Amygdala (tissue), 56 donors: Measurements from ENCODE around the gene SLC9A7.

Source experiments
- DNase-seq, 56 donors: peaks; one replicate each; lab custom pipeline; 2025; lab: John Stamatoyannopoulos, UW

Gene SLC9A7

GRCh38 chrX:46662188-46662958, 96.5 kb downstream of the SLC9A7 start:
- no peak for DNase-seq

DNA sequence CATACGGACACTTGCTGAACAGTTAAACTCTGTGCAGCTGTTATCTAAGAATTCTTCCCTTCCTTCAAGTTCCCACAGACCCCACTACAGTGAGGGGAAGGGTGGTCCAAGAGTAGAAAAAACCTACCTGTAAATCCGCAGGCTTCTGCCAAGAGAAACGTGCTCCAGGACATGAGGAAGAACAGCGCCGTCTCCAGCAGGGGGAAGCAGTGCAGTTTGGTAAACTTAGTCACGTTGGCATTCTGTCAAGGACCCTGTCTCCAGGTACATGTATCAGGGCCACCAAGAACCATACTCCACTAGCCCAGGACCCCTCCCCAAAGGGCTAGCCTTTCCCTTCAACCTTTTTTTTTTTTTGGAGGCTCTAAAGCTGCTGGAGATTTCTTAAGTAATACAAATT, 105.4 kb downstream of the SLC9A7 start:
- peak in 1 of 56 donors; percentile 0 for DNase-seq

DNA sequence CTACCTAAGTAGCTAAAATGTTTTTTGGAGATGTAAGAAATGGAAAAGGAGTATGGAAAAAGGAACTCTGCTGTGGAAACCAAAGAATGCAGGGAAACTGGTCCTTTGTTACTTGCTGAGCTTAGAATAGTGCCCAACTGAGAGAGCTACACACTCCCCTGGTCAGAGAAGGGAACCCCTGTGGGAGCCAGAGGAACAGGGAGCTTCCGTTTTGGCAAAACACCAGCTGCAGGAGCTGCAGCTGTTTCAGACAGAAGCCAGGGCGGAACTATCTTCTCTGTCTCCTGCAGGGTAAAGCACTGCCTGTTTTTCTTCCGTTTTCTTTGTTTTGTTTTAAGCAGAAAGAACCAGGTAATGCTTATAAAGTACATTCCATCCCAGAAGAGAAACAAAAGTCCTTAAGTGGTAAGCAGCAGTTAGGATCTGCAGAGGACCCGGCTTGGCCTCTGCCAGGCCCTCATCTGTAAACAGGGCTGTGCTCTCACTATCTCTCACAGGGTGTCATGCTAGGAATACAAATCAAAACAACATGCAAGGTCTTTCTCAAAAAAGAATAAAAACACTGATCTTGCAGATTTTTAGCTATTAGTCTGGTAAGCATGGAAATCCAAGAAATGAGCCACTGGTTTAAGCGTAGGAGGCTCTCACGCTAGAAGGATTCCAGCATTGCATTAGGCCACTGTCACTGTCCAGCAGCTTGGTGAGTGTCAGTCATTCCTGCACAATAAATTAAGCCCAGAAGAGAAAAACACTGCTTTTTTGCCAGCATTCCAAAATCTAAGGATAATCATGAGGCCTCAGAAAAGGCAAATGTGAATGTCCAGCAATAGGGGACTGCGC, 109.3 kb downstream of the SLC9A7 start:
- peak in 29 of 56 donors; percentile 0 to 47 (median 4) for DNase-seq

DNA sequence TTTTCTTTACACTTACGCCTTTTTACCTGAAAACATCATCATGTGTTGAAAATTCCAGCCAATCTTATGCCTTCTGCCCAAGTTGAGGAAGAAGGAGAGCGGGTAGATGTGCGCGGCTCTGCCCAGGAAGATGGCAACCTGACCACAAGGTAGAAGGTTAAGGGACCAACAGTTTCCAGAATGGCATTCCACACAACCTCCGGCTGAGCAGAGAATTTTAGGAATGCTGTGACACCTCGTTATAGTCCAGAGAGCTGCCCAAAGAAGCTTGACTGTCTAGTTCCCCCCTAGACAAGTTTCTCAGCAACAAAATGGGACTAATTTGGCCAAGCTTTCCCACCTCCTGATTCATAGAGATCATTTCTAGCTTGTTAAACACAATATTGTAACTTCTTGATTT, 110.3 kb downstream of the SLC9A7 start:
- no peak for DNase-seq

GRCh38 chrX:46647251-46647650, 111.7 kb downstream of the SLC9A7 start:
- no peak for DNase-seq

DNA sequence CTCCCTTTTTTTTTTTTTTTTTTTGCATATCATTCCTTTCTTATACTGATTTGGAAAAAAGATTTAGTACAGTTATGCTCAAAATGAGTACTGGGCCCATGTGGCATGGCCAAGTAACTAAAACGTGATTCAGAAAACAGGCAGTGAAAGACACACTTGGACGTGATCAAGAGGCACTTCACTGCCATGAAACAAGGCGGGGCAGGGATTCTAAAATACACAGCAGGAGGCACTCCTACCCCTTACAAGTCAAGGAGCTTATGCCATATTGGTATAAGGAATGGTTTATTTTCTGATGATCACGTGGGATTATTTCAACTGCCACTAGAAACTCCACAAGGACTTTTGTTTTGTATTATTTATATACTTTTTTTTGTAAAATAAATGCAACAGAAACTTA, 113.3 kb downstream of the SLC9A7 start:
- no peak for DNase-seq

GRCh38 chrX:46643636-46644035, 115.3 kb downstream of the SLC9A7 start:
- DNase-seq: no peak

GRCh38 chrX:46642145-46642544, 116.8 kb downstream of the SLC9A7 start:
- no peak for DNase-seq

- DNase-seq: no peak
These were observed 121.0 kb downstream of the SLC9A7 start for GRCh38 chrX:46637938-46638337.

GRCh38 chrX:46636223-46636622, 122.7 kb downstream of the SLC9A7 start:
- DNase-seq: no peak

DNA sequence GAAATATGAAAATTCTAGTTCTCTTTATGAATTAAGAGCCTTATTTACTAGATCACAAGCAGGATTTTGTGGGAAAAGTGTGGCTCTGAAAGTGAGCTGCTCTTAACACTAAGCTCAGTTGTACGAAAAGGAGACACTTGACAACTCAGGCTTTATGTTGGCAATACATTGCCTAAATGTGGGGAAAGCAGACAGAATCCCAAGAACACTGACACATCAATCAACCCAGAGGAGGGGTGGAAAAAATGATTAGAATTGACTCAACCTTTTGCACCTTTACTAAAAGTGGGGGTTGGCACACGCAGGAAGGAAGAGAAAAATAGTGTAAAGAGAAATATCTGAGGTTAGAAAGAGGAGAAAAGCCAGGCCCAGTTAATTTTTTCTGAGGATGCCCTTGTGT, 123.7 kb downstream of the SLC9A7 start:
- DNase-seq: no peak

DNA sequence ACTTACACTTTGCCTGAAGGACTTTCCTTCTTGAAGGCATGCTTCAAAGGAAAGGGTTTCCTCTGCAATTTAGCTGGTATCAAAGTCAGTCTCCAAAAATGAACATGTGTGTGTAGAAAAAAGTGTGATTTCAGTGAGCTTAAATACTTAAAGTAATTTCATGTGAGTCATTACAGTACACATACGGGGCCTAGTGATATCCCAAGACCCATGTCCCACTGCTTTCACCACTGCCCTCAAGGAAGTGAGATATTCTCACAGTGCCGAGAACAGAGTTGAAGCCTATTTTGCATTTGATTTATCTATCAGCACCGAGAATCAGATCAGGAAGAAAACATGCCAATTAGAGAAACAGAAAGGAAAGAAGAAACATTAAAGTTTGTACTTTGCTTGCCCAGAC, 124.3 kb downstream of the SLC9A7 start:
- DNase-seq: no peak

DNA sequence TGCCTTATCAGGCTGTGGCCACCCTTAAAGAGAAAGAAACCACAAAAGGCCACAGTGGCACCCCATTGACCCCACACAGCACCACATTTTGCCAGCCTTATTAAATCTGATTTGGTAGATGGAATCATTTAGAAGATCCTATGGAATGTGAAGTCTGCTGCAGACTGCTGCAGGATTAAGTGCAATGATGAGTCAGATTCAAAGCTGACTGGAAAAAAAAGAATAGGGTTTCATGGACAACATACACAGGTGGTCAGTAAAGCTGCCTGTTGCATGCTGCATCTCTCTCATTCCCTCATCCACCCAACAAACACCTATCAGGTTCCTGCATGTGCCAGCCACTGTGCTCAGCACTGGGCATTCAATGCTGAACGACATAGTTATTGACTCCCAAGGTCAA, 128.8 kb downstream of the SLC9A7 start:
- no peak for DNase-seq

GRCh38 chrX:46628460-46629371, 130.2 kb downstream of the SLC9A7 start:
- DNase-seq: peak in 2 of 56 donors; percentile 2 to 12

- no peak for DNase-seq
These were observed 131.1 kb downstream of the SLC9A7 start for GRCh38 chrX:46627711-46628419.

GRCh38 chrX:46627062-46627461, 131.9 kb downstream of the SLC9A7 start:
- DNase-seq: no peak

DNA sequence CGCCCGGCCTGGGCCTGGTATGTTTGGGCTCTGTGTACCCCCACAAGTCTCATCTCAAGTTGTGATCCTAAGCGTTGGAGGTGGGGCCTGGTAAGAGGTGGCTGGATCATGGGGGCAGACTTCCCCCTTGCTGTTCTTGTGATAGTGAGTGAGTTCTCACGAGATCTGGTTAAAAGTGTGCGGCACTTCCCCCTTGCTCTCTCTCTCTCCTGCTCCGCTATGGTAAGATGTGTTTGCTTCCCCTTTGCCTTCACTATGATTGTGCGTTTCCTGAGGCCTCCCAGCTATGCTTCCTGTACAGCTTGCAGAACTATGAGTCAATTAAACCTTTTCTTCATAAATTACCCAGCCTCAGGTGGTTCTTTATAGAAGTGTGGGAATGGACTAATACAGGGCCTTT, 132.4 kb downstream of the SLC9A7 start:
- DNase-seq: no peak

GRCh38 chrX:46624090-46624786, 134.7 kb downstream of the SLC9A7 start:
- DNase-seq: no peak

DNA sequence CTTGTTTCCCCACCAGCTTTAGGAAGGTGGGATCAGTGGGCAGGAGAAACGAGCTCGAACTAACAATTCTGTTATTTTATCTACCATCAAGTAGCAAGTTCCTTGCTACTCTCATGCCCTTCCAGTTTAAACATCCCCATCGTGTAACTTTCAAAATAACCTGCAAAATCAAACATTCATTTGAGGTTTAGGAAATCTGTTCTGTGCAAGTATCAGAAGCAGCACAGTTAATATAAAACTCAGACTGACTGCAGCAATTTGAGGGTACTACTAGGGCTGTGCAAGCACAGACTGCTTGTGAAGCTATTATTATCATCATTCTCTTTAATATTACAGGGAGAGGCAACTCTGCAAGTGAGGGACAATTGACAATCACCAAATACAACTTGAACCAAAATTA, 137.3 kb downstream of the SLC9A7 start:
- no peak for DNase-seq

- no peak for DNase-seq
These were observed 138.4 kb downstream of the SLC9A7 start for GRCh38 chrX:46620505-46620904.
